H1 (cell line): ENCODE data around the gene GLS. TPM values are rescaled to one million over a fixed set of nuclear protein-coding genes. Genes with fewer than 3 reads are reported as not detected.

ENCODE experiments used
- CTCF ChIA-PET: fragments of 300-600 bp; sonication (Branson Sonifier 250); formaldehyde crosslinking; loops from one replicate; lab custom pipeline; 2021; ENCODE audit not compliant: partially characterized antibody; lab: Charles Lee
- POLR2A ChIA-PET: fragments of 300-600 bp; sonication (Branson Sonifier 250); formaldehyde crosslinking; loops from one replicate; lab custom pipeline; 2021; ENCODE audit warnings: inconsistent platforms; ENCODE audit not compliant: partially characterized antibody; lab: Charles Lee
- DNase-seq, 2 experiments: peaks; one replicate each; pipeline versions ENCODE4 v3.0.0 to v3.0.0-alpha.2; 2010 to 2022; ENCODE audit warnings: low spot score in 2 of 2, low read depth in 1 of 2, mixed read lengths in 1 of 2
- FAIRE-seq: peaks from 2 replicates; lab custom pipeline; 2011; peaks lifted over from hg19 to GRCh38; lab: Jason Lieb, UNC
- H2AFZ ChIP-seq: 2 replicates; pipeline ENCODE4 v1.8.1; 2012; ENCODE audit warnings: low read length, inconsistent platforms
- H2AK5ac ChIP-seq: 2 replicates; pipeline ENCODE4 v1.6.1; 2013; ENCODE audit warnings: low read depth, low read length
- H2BK120ac ChIP-seq: replicated peaks from 2 replicates; pipeline ENCODE3; 2013; ENCODE audit warnings: low read depth, low read length, inconsistent platforms
- H2BK12ac ChIP-seq: 2 replicates; pipeline ENCODE4 v1.6.1; 2013; ENCODE audit warnings: low read depth, low read length
- H2BK15ac ChIP-seq: 2 replicates; pipeline ENCODE4 v1.6.1; 2013; ENCODE audit warnings: low read length
- H2BK20ac ChIP-seq: 2 replicates; pipeline ENCODE4 v1.6.1; 2013; ENCODE audit warnings: low read length
- H2BK5ac ChIP-seq: 2 replicates; pipeline ENCODE4 v1.6.1; 2013; ENCODE audit warnings: low read depth, low read length
- H3K14ac ChIP-seq: 2 replicates; pipeline ENCODE4 v1.6.1; 2013; ENCODE audit warnings: inconsistent platforms; ENCODE audit not compliant: insufficient read length
- H3K18ac ChIP-seq: 2 replicates; pipeline ENCODE4 v1.6.1; 2013; ENCODE audit warnings: low read length; ENCODE audit errors: extremely low read depth
- H3K23ac ChIP-seq: 2 replicates; pipeline ENCODE4 v1.6.1; 2013; ENCODE audit warnings: inconsistent platforms; ENCODE audit not compliant: insufficient read length
- H3K23me2 ChIP-seq: 2 replicates; pipeline ENCODE4 v1.6.1; 2013; ENCODE audit warnings: low read depth, low read length
- H3K27ac ChIP-seq: 2 replicates; pipeline ENCODE4 v1.6.1; 2011; ENCODE audit warnings: low read depth, low read length, inconsistent platforms
- H3K27me3 ChIP-seq, 4 experiments: replicated peaks in 1 of 4; 1 replicate in 1 of 4; 2 replicates in 3 of 4; pipeline versions ENCODE4 v1.6.1 to v1.8.1; 2011 to 2013; ENCODE audit warnings: low read length in 3 of 4, mild to moderate bottlenecking in 3 of 4, inconsistent platforms in 2 of 4, mixed read lengths in 2 of 4, moderate library complexity in 1 of 4; ENCODE audit not compliant: control insufficient read depth in 3 of 4, insufficient read depth in 3 of 4; ENCODE audit errors: extremely low read depth in 1 of 4
- H3K36me3 ChIP-seq, 4 experiments: 2 replicates each; pipeline versions ENCODE4 v1.6.1 to v1.8.1; 2011 to 2013; ENCODE audit warnings: mild to moderate bottlenecking in 4 of 4, low read length in 3 of 4, moderate library complexity in 2 of 4, control low read depth in 1 of 4, inconsistent platforms in 1 of 4; ENCODE audit not compliant: insufficient read depth in 4 of 4, control insufficient read depth in 2 of 4
- H3K4ac ChIP-seq: replicated peaks from 2 replicates; pipeline ENCODE3; 2013; ENCODE audit warnings: low read length, low read depth, mixed read lengths, inconsistent platforms; ENCODE audit not compliant: insufficient read length
- H3K4me1 ChIP-seq, 4 experiments: replicated peaks in 1 of 4; 1 replicate in 1 of 4; 2 replicates in 3 of 4; pipeline versions ENCODE4 v1.6.1 to v1.8.1; 2011 to 2013; ENCODE audit warnings: low read length in 3 of 4, inconsistent platforms in 2 of 4, mixed read lengths in 1 of 4; ENCODE audit not compliant: insufficient read depth in 4 of 4, control insufficient read depth in 3 of 4
- H3K4me2 ChIP-seq, 2 experiments: 2 replicates each; pipeline versions ENCODE4 v1.6.1 to v1.8.1; 2011 to 2013; ENCODE audit warnings: low read depth in 2 of 2, low read length in 2 of 2, control low read depth in 1 of 2, inconsistent platforms in 1 of 2, mild to moderate bottlenecking in 1 of 2; ENCODE audit not compliant: insufficient read depth in 1 of 2
- H3K4me3 ChIP-seq, 4 experiments: fragments of 200-600, 300-600 bp in 1 of 4; sonication (generic), shearing (Covaris generic), sonication (Bioruptor Twin) in 1 of 4; 2 replicates each; pipeline versions ENCODE4 v1.5.1 to v1.8.1; 2011 to 2016; ENCODE audit warnings: low read length in 4 of 4, low read depth in 3 of 4, control low read depth in 2 of 4, inconsistent platforms in 2 of 4, mild to moderate bottlenecking in 2 of 4, mixed read lengths in 1 of 4, moderate library complexity in 1 of 4; ENCODE audit not compliant: insufficient read depth in 2 of 4; ENCODE audit errors: extremely low read depth in 1 of 4
- H3K56ac ChIP-seq: replicated peaks from 2 replicates; pipeline ENCODE3; 2013; ENCODE audit warnings: low read depth, mild to moderate bottlenecking, mixed read lengths, low read length, inconsistent platforms; ENCODE audit not compliant: insufficient read length
- H3K79me1 ChIP-seq: 2 replicates; pipeline ENCODE4 v1.6.1; 2013; ENCODE audit warnings: low read depth, low read length, control low read depth
- H3K79me2 ChIP-seq, 2 experiments: 2 replicates each; pipeline versions ENCODE4 v1.6.1 to v1.8.1; 2012 to 2013; ENCODE audit warnings: low read length in 2 of 2, mild to moderate bottlenecking in 2 of 2, inconsistent platforms in 1 of 2; ENCODE audit not compliant: insufficient read depth in 2 of 2, control insufficient read depth in 1 of 2
- H3K9ac ChIP-seq, 4 experiments: replicated peaks in 1 of 4; 1 replicate in 1 of 4; 2 replicates in 3 of 4; pipeline versions ENCODE4 v1.6.1 to v1.8.1; 2011 to 2013; ENCODE audit warnings: low read depth in 3 of 4, low read length in 3 of 4, control low read depth in 2 of 4, mild to moderate bottlenecking in 2 of 4, moderate library complexity in 2 of 4, inconsistent platforms in 1 of 4; ENCODE audit errors: extremely low read depth in 1 of 4
- H3K9me3 ChIP-seq, 2 experiments: 2 replicates each; pipeline versions ENCODE4 v1.6.1 to v1.8.1; 2012 to 2013; ENCODE audit warnings: mild to moderate bottlenecking in 2 of 2, moderate library complexity in 2 of 2, control low read depth in 1 of 2, inconsistent platforms in 1 of 2, low read depth in 1 of 2, low read length in 1 of 2, mixed read lengths in 1 of 2; ENCODE audit not compliant: insufficient read depth in 2 of 2
- H4K20me1 ChIP-seq, 2 experiments: replicated peaks in 1 of 2; 2 replicates each; pipeline versions ENCODE3 to v1.8.1; 2011 to 2013; ENCODE audit warnings: inconsistent platforms in 2 of 2, low read length in 2 of 2, mild to moderate bottlenecking in 1 of 2; ENCODE audit not compliant: insufficient read depth in 2 of 2, control insufficient read depth in 1 of 2
- H4K5ac ChIP-seq: 2 replicates; pipeline ENCODE4 v1.6.1; 2013; ENCODE audit warnings: low read length, low read depth, mixed read lengths, inconsistent platforms; ENCODE audit not compliant: insufficient read length
- H4K8ac ChIP-seq: 2 replicates; pipeline ENCODE4 v1.8.0; 2013; ENCODE audit warnings: mild to moderate bottlenecking, moderate library complexity, low read length, inconsistent platforms; ENCODE audit not compliant: insufficient read depth; ENCODE audit errors: extremely low read depth
- H4K91ac ChIP-seq: replicated peaks from 2 replicates; pipeline ENCODE3; 2013; ENCODE audit warnings: low read length, mixed read lengths, inconsistent platforms; ENCODE audit not compliant: insufficient read length
- BCL11A ChIP-seq, 2 experiments: IDR thresholded peaks; one replicate each; pipeline ENCODE4 v1.6.1; 2011; ENCODE audit warnings: low read depth in 2 of 2, low read length in 2 of 2, mild to moderate bottlenecking in 2 of 2
- CBX5 ChIP-seq: fragments of 300-800, 300-1000 bp; sonication (generic); IDR thresholded peaks from 2 replicates; pipeline ENCODE4 v1.7.1; 2016; ENCODE audit warnings: antibody characterized with exemption, low read length, low read depth
- CHD2 ChIP-seq: IDR thresholded peaks from 2 replicates; pipeline ENCODE4 v1.6.1; 2012; ENCODE audit warnings: low read length, improper control_type of control experiment
- EP300 ChIP-seq, 2 experiments: IDR thresholded peaks; 1 replicate in 1 of 2; 2 replicates in 1 of 2; pipeline ENCODE4 v1.6.1; 2011 to 2012; ENCODE audit warnings: low read depth in 2 of 2, low read length in 2 of 2, mild to moderate bottlenecking in 2 of 2, borderline replicate concordance in 1 of 2, inconsistent platforms in 1 of 2, moderate library complexity in 1 of 2
- EZH2 ChIP-seq: fragments of 200-600 bp; sonication (generic); IDR thresholded peaks from 2 replicates; pipeline ENCODE4 v1.7.1; 2012; ENCODE audit warnings: low read depth, mild to moderate bottlenecking, moderate library complexity, low read length, inconsistent platforms; ENCODE audit not compliant: severe bottlenecking
- FOSL1 ChIP-seq: IDR thresholded peaks from 2 replicates; pipeline ENCODE4 v1.6.1; 2011; ENCODE audit warnings: mild to moderate bottlenecking, low read depth, low read length, moderate library complexity; ENCODE audit not compliant: insufficient read depth
- JUN ChIP-seq: IDR thresholded peaks from 2 replicates; pipeline ENCODE4 v1.6.1; 2011; ENCODE audit warnings: low read depth, mild to moderate bottlenecking, improper control_type of control experiment, low read length
- JUND ChIP-seq: IDR thresholded peaks from 2 replicates; pipeline ENCODE4 v1.6.1; 2011; ENCODE audit warnings: mild to moderate bottlenecking, improper control_type of control experiment, low read length
- RAD21 ChIP-seq, 2 experiments: IDR thresholded peaks in 1 of 2; conservative IDR thresholded peaks in 1 of 2; 2 replicates each; pipeline ENCODE4 v1.6.1; 2011; ENCODE audit warnings: low read depth in 2 of 2, low read length in 2 of 2, improper control_type of control experiment in 1 of 2, inconsistent platforms in 1 of 2, mild to moderate bottlenecking in 1 of 2, moderate library complexity in 1 of 2
- RBBP5 ChIP-seq: IDR thresholded peaks from 2 replicates; pipeline ENCODE4 v1.7.1; 2012; ENCODE audit warnings: low read depth, mild to moderate bottlenecking, inconsistent platforms, low read length, moderate library complexity, borderline replicate concordance
- RNF2 ChIP-seq: fragments of 200-900, 300-1000 bp; sonication (generic); IDR thresholded peaks from 2 replicates; pipeline ENCODE4 v1.7.1; 2016; ENCODE audit warnings: borderline replicate concordance, low read depth, mild to moderate bottlenecking, antibody characterized with exemption, low read length; ENCODE audit not compliant: poor library complexity, severe bottlenecking; ENCODE audit errors: missing control alignments
- SAP30 ChIP-seq: fragments of 300-600 bp; sonication (generic); IDR thresholded peaks from 2 replicates; pipeline ENCODE4 v1.7.1; 2012; ENCODE audit warnings: low read length, moderate library complexity, mild to moderate bottlenecking, inconsistent platforms; ENCODE audit not compliant: insufficient read depth, insufficient replicate concordance
- SRF ChIP-seq: IDR thresholded peaks from 2 replicates; pipeline ENCODE4 v1.6.1; 2011; ENCODE audit warnings: mild to moderate bottlenecking, low read depth, low read length, moderate library complexity
- WGBS, 2 experiments: shearing (Covaris generic) in 1 of 2; methylation state at CpG; one replicate each; pipeline versions ENCODE4 v1.1.6 to v1.1.7; 2013 to 2015; ENCODE audit warnings: low lambda C conversion rate in 2 of 2, mixed read lengths in 2 of 2, inconsistent platforms in 1 of 2, low coverage in 1 of 2, missing lambda C conversion rate in 1 of 2; ENCODE audit not compliant: insufficient replicate concordance in 2 of 2, insufficient coverage in 1 of 2, insufficient read length in 1 of 2; ENCODE audit errors: extremely low coverage in 1 of 2, missing lambda C conversion rate in 1 of 2; 5-methylcytosine and 5-hydroxymethylcytosine counted together
- polyA plus RNA-seq, 7 experiments: library from polyadenylated mRNA; depleted of rRNA in 3 of 7; stranded (reverse) in 5 of 7; unstranded in 2 of 7; fragments of >200 nt in 5 of 7; fragments of 200-250 nt in 2 of 7; gene quantifications; 1 replicate in 5 of 7; 2 replicates in 1 of 7; 4 replicates in 1 of 7; pipeline versions ENCODE4 v1.2.1 to v1.2.3, GENCODE V29; 2011 to 2013; ENCODE audit warnings: missing spikeins in 2 of 7, mixed read lengths in 2 of 7
- total RNA-seq: library from RNA; stranded (reverse); fragmentation: NEBNext Ultra II Directional; extraction: Animal tissue kit (Norgen Biotek cat#: 25700); gene quantifications from 2 replicates; pipeline ENCODE4 v1.2.1, GENCODE V29; 2021

Gene GLS
- total and polyA plus RNA-seq, 2 of the 8 experiments (the other 6 are each of a cell fraction or from before 2014, with no cell fraction given): 15.7 to 89.8 TPM

DNA sequence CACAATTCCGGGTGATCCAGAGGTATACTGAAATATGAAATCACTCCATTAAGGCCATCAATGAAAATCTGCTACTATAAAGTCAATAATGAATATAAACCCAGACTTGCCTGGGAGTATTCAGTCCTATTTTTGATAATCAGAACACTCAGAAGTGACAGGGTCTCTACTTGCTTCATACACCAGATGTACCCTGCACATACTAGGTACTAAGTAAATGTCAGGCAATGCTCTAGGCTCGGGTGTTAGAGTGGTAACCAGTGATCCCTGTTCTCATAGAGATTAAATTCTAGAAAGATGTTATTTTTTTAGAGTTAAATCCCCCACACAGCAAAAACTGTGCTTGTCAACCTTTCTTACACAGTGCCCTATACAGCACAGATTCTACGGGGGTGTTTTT is 121.0 kb downstream of the GLS start:
- Histone ChIP-seq H2AFZ (no peak overlapping the region), H2BK120ac (no peak overlapping the region), H2BK5ac (no peak overlapping the region), H3K36me3 (peaks cover 29 to 80% (median 68%) of the 10 kb centered on the region in 4 experiments), H3K23me2 (no peaks in the 10 kb centered on the region), H3K4me3 (no peak overlapping the region), H3K27me3 (no peaks in the 10 kb centered on the region), H2AK5ac (no peak overlapping the region), H4K91ac (no peak overlapping the region), H3K23ac (no peak overlapping the region), H2BK15ac (no peak overlapping the region), H3K4ac (no peak overlapping the region), H2BK20ac (no peak overlapping the region), H3K14ac (no peak overlapping the region), H4K5ac (no peak overlapping the region), H3K9me3 (no peaks in the 10 kb centered on the region), H3K56ac (no peak overlapping the region), H4K20me1 (peaks cover 0 to 2% of the 10 kb centered on the region in 2 experiments), H3K4me2 (no peak overlapping the region), H2BK12ac (no peak overlapping the region), H3K79me2 (no peaks in the 10 kb centered on the region), H3K4me1 (no peaks in the 10 kb centered on the region), H4K8ac (no peak overlapping the region), H3K9ac (no peak overlapping the region), H3K18ac (no peak overlapping the region), H3K79me1 (no peaks in the 10 kb centered on the region; the same call in 1 of the 2 replicates), H3K27ac (no peak overlapping the region)
- WGBS, 2 experiments: 92% methylated on average over 3 of the region's 3 CpGs; no CpG with 5 or more reads in 1 of the 2 experiments
- FAIRE-seq: no peak
- ChIA-PET POLR2A (no interaction called here), CTCF (interaction anchor here (3.7 kb wide), 1 partner anchor 11 kb away, joined by 15 read pairs; no protein-coding TSS in a partner anchor)
- DNase-seq: no peak
- TF ChIP-seq EP300 (IDR thresholded peaks at IDR 0.05; ENCODE audit: borderline replicate concordance in 1 of 2, low read depth in 2 of 2, low read length in 2 of 2): no peak
- TF ChIP-seq RBBP5: no peak
- TF ChIP-seq CHD2: no peak
- TF ChIP-seq FOSL1: no peak
- TF ChIP-seq SAP30: no peak
- no peak for TF ChIP-seq JUND
- no peak for TF ChIP-seq EZH2
- TF ChIP-seq SRF: no peak
- TF ChIP-seq RAD21 (IDR thresholded peaks at IDR 0.05 in 1 of 2, conservative IDR thresholded peaks at IDR 0.05 in 1 of 2; ENCODE audit: low read depth in 2 of 2, low read length in 2 of 2): no peak
- no peak for TF ChIP-seq CBX5
- no peak for TF ChIP-seq BCL11A (IDR thresholded peaks at IDR 0.05; ENCODE audit: low read depth in 2 of 2, low read length in 2 of 2)
- no peak for TF ChIP-seq RNF2
- TF ChIP-seq JUN: no peak
